Brain microvascular endothelial cell (primary cell): Measurements from ENCODE around the gene PRKG1.

Source experiments
- DNase-seq: peaks from one replicate; pipeline ENCODE4 v3.0.0-alpha.2; 2020
- H3K27ac ChIP-seq: fragments of 250-450 bp; sonication (Bioruptor Pico); 2 replicates; pipeline ENCODE4 v1.5.1; 2020; ENCODE audit warnings: mild to moderate bottlenecking, moderate library complexity
- H3K27me3 ChIP-seq: fragments of 250-450 bp; sonication (Bioruptor Pico); replicated peaks from 2 replicates; pipeline ENCODE4 v1.5.1; 2020; ENCODE audit warnings: mild to moderate bottlenecking
- H3K36me3 ChIP-seq: fragments of 250-450 bp; sonication (Bioruptor Pico); replicated peaks from 2 replicates; pipeline ENCODE4 v1.5.1; 2020; ENCODE audit warnings: mild to moderate bottlenecking
- H3K4me3 ChIP-seq: 2 replicates; pipeline ENCODE4 v1.5.1; 2011; ENCODE audit warnings: low read depth, mild to moderate bottlenecking, control low read depth, low read length, moderate library complexity
- in situ Hi-C: cut with HindIII; loops from 2 replicates; pipeline ENCODE4 v1.10.0; 2017; ENCODE audit warnings: low sequenced_read_pairs, low pct_ligation_motif_present
- TF ChIP-seq, protein P1 (sequence below): IDR thresholded peaks from 2 replicates; pipeline ENCODE4 v1.5.1; 2011; ENCODE audit warnings: low read depth, mild to moderate bottlenecking, moderate library complexity, low read length, control low read depth, inconsistent platforms; ENCODE audit errors: missing control alignments

The PRKG1 gene

DNA sequence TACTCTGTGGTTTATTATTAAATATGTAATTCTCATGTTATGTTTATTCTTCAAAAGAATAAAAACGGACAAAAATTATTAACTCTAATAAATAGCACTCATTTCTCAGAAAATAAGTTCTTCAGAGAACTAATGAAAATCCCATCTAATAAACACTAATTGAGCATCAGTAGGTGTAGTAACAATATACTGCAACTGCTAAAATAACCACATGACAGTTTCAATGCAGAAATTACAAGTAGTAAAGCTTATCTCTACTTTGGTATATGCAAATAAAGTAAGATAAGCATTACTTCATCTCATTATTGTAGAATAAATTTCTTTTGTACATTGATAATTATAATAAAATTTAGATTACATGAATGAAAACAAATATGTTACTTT lies 1183.4 kb downstream of the PRKG1 start:
- in situ Hi-C loops: no loop called here
- Histone ChIP-seq H3K27ac (no peak overlapping the region), H3K27me3 (no peaks in the 10 kb centered on the region), H3K36me3 (no peaks in the 10 kb centered on the region), H3K4me3 (no peak overlapping the region)
- TF ChIP-seq, protein P1, sequence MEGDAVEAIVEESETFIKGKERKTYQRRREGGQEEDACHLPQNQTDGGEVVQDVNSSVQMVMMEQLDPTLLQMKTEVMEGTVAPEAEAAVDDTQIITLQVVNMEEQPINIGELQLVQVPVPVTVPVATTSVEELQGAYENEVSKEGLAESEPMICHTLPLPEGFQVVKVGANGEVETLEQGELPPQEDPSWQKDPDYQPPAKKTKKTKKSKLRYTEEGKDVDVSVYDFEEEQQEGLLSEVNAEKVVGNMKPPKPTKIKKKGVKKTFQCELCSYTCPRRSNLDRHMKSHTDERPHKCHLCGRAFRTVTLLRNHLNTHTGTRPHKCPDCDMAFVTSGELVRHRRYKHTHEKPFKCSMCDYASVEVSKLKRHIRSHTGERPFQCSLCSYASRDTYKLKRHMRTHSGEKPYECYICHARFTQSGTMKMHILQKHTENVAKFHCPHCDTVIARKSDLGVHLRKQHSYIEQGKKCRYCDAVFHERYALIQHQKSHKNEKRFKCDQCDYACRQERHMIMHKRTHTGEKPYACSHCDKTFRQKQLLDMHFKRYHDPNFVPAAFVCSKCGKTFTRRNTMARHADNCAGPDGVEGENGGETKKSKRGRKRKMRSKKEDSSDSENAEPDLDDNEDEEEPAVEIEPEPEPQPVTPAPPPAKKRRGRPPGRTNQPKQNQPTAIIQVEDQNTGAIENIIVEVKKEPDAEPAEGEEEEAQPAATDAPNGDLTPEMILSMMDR: no peak
- DNase-seq: no peak

DNA sequence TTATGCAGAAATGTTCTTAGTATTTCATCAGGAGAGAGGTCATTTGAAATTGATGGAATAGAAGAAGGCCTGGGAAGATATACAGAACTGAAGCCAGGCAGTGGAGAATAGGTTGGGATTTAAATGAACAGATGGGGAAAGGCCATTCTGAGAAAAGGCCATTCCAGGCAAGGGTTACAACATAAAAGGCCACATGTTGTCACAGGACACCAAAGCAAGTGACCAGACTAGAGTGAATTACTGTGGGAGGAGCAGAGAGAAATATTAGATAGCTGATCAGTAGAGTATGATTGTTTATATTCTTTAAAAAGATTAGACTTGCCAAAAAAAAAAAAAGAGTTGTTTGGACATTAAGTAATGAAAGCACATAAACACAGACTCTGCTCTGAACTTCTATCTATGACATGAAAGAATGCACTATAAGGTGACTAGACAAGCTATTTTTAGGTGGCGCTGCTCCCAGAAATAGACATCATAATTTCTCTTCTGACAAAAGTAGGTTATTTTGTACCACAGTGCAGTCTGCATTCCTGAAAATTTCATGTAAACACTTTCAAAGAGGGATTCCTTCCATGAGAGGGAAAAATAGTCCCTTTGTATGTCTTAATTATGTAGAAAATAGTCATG lies 1184.6 kb downstream of the PRKG1 start:
- in situ Hi-C loops: no loop called here
- no peak for DNase-seq

DNA sequence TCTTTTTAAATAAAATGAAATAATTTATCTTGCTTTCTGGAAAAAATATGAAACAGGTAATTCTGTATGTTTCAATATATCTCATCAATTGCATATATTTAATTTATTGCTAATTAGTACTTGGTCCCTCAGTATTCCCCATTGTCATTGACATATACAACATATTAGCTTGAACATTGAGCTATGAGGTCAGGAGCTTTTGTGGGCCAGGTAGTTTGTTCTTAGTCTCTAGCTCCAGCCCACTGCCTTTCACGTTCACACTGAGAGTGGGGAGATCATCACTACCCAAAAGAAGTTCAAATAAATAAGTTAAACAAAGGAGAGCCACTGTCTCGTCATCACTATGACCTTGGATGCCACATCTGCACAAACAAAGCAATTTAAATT lies 1185.1 kb downstream of the PRKG1 start:
- in situ Hi-C loops: no loop called here
- H3K36me3 ChIP-seq: no peaks in the 10 kb centered on the region
- H3K27me3 ChIP-seq: no peaks in the 10 kb centered on the region
- TF ChIP-seq, protein P1: no peak
- DNase-seq: no peak
- no peak overlapping the region for H3K4me3 ChIP-seq
- H3K27ac ChIP-seq: no peak overlapping the region

More for the DNA sequence above, 1184.6 kb downstream of the PRKG1 start:
- TF ChIP-seq, protein P1: no peak
- Histone ChIP-seq H3K4me3 (no peak overlapping the region), H3K27me3 (no peaks in the 10 kb centered on the region), H3K36me3 (no peaks in the 10 kb centered on the region), H3K27ac (no peak overlapping the region)

DNA sequence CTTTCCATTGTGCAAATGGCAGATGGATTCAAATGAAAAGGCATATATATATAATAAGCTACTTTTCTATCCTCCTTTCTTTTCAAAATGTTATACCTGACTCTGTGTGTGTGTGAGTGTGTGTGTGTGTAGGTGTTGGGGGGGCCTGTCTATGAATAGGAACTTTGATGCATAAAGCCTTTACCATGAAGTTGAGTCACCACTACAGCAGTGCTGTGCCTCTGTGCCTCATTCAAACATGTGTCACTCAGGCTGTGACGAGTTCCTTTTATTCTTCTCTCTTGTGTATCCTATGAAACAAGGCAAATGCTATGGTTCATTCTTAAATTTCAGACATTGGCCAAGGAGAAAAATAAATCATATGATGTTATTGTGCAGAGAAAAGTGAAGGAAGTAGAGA lies 1187.1 kb downstream of the PRKG1 start:
- DNase-seq: no peak
- no peak overlapping the region for H3K4me3 ChIP-seq
- H3K27ac ChIP-seq: no peak overlapping the region
- no peaks in the 10 kb centered on the region for H3K36me3 ChIP-seq
- TF ChIP-seq, protein P1: no peak
- H3K27me3 ChIP-seq: no peaks in the 10 kb centered on the region
- in situ Hi-C loops: no loop called here

DNA sequence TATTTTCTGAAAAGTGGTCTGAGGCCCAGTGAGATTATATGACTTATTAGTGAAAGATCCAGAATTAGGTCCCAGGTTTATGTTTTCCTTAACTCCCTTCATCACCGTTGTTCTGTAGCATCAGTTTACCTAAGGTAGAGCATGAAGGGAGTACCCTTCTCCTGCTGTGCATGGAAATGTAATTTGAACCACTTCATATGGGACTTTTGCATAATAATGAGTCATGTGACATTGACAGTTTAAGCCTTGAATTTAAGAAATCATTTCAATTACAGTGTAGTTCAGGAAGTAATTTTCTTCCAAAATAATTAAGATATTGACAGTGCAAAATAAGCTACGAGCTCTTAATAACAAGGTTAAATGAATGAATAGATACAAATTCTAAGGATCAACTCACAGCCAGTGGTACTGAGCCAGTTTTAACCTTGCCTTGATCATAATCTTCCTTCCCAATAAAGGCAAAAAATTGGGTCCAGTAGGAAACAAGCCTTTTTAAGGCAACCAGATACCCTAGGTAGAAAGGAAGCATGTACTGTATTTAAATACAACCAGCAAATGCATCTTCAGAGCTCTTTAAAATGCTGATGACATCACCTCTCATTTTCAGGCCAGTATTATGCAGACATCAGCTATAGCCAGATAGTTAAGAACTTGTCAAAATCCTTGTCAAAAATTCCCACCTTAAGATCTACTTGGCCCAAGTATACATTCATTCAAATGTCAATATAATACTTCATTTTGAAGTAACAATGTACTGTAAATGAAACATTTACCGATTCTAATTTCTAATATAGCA lies 1191.0 kb downstream of the PRKG1 start:
- in situ Hi-C loops: no loop called here
- Histone ChIP-seq H3K36me3 (no peaks in the 10 kb centered on the region), H3K4me3 (no peak overlapping the region), H3K27ac (no peak overlapping the region), H3K27me3 (no peaks in the 10 kb centered on the region)
- TF ChIP-seq, protein P1: no peak
- no peak for DNase-seq
